GM21447 (cell line): Measurements from ENCODE around the gene ARHGAP8.
"Not testable (repeated sequence)": the region's sequence is repeated elsewhere in the genome, so short reads cannot be mapped to it uniquely, and the experiment has no call there.

Experiments
- ATAC-seq: cut with Tn5 transposase; IDR thresholded peaks from one replicate; pipeline ENCODE4 v1.9.1; 2021; ENCODE audit not compliant: unreplicated experiment

Gene ARHGAP8

GRCh38 chr22:44848791-44849420 lies 96.5 kb downstream of the ARHGAP8 start:
- ATAC-seq, result no peak

GRCh38 chr22:44850946-44851345 lies 98.6 kb downstream of the ARHGAP8 start:
- ATAC-seq, result no peak

- not testable (repeated sequence) for ATAC-seq
Measured at GRCh38 chr22:44854641-44855040, 102.3 kb downstream of the ARHGAP8 start.

GRCh38 chr22:44855855-44856254 lies 103.5 kb downstream of the ARHGAP8 start:
- no peak for ATAC-seq

GRCh38 chr22:44858819-44859218 lies 106.4 kb downstream of the ARHGAP8 start:
- ATAC-seq, result not testable (repeated sequence)

- no peak for ATAC-seq
Measured at GRCh38 chr22:44859641-44860040, 107.3 kb downstream of the ARHGAP8 start.

GRCh38 chr22:44860311-44860710 lies 107.9 kb downstream of the ARHGAP8 start:
- ATAC-seq, result no peak

GRCh38 chr22:44861245-44861644 lies 108.9 kb downstream of the ARHGAP8 start:
- no peak for ATAC-seq

GRCh38 chr22:44862281-44862680 lies 109.9 kb downstream of the ARHGAP8 start:
- ATAC-seq, result no peak

GRCh38 chr22:44862981-44863860 lies 110.8 kb downstream of the ARHGAP8 start:
- ATAC-seq, result no peak

- ATAC-seq, result no peak
Measured at GRCh38 chr22:44865193-44866057, 113.0 kb downstream of the ARHGAP8 start.

GRCh38 chr22:44869196-44869595 lies 116.8 kb downstream of the ARHGAP8 start:
- ATAC-seq, result no peak

GRCh38 chr22:44870021-44870420 lies 117.6 kb downstream of the ARHGAP8 start:
- no peak for ATAC-seq

GRCh38 chr22:44871782-44872181 lies 119.4 kb downstream of the ARHGAP8 start:
- no peak for ATAC-seq

GRCh38 chr22:44876921-44877320 lies 124.5 kb downstream of the ARHGAP8 start:
- ATAC-seq, result no peak

- no peak for ATAC-seq
Measured at GRCh38 chr22:44878483-44879300, 126.3 kb downstream of the ARHGAP8 start.

- ATAC-seq, result no peak
Measured at GRCh38 chr22:44879301-44879680, 126.9 kb downstream of the ARHGAP8 start.

- ATAC-seq, result no peak
Measured at GRCh38 chr22:44880610-44881290, 128.4 kb downstream of the ARHGAP8 start.

GRCh38 chr22:44881624-44882023 lies 129.2 kb downstream of the ARHGAP8 start:
- no peak for ATAC-seq
